HG03139 (cell line): ENCODE results near the gene TFF1.

Experiments used
- ATAC-seq: cut with Tn5 transposase; IDR thresholded peaks from one replicate; pipeline ENCODE4 v1.9.1; 2021; ENCODE audit not compliant: unreplicated experiment

The TFF1 gene

DNA sequence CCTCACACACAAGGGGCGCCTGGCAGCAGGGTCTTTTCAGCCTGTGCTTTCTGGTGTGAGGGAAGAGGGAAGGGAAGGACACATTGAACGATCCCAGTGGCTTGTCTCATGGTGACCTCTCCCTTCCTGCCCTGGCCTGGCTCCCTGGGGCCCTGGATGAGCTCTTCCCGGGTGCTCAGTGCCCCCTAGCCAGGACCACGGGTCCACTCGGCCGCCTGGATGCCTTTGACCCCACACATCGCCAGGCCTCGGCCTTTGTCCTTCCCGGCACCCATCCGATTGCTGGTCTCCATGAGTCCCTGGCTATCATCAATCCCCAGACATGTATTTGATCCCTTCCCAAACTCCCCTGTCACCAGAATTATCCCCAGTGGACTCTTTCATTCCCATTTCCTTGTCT, 45.1 kb downstream of the TFF1 start:
- ATAC-seq = no peak

DNA sequence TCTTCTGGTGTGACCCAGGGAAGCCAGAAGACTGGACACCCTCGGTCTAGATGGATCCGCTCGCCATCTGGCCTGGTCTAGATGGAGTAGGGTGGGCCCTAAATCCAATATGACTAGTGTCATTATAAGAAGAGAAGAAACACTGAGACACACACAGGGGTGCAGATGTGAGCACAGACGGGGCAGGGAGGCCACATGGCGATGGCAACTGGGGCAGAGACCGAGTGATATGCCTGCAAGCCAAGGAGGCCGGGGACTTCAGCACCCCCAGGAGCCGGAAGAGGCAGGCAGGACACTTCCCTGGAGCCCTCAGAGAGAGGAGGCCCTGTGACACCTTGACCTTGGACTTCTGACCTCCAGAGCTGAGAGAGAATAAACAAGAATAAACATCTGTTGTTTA, 45.5 kb downstream of the TFF1 start:
- ATAC-seq = no peak

- no peak for ATAC-seq
Observed at GRCh38 chr21:42319851-42320572, 46.3 kb downstream of the TFF1 start.

DNA sequence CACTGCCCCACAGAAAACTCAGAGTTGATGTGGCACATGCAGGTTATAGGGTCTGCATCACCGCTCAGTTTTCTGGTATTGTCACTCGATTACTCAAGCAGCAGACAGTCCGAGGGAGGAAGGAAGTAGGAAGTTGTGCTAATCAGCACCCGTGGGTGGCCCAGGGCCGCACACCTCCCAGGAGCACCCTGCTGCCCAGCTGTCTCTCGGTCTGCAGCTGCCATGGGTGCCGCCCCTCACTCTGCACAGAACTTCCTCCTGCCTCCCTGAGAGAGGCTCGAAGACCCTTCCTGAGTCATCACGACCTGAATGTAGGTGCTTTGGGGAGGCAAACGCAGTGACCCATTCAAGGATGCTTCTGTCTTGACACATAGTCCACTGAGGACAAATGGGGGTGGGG, 47.0 kb downstream of the TFF1 start:
- no peak for ATAC-seq

- ATAC-seq = no peak
Observed at GRCh38 chr21:42317826-42318746, 48.2 kb downstream of the TFF1 start.

DNA sequence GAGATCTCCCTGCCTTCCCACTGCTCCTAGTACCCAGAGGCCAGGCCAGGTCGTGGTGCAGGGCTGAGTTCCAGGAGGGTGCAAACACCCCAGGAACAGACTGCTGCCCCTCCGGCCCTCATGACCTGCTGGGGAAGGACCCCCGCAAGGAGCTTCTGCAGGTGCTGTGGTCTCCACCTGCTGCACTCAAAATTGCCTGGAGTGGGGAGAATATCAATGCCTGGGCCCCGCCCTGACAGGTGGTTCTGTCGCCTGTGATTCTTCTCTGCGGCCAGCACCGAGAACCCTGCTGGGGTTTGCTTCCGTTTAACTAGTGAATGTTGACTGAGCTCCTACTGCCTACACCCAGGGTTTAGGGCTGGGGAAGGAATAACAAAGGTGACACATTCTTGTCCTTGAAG, 49.0 kb downstream of the TFF1 start:
- ATAC-seq = no peak

DNA sequence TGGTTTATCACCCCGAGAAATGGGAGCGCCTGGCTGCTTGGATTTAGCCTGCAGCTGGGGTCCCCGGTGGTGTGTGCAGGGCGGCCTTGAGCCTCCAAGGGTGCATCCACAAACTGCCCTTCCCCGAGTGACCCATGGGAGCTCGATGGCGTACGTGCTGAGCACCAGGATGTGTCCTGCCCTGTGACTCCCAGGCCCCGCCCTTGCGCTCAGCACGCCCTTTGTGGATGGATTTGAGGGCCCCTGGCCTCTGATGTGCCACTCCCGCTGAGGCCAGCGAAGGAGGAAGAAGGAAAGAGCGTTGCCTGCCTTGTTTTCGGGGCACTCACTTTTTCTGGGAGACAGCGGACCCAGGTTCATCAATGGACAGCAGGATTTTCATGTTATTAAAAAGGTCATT, 49.4 kb downstream of the TFF1 start:
- ATAC-seq = no peak

DNA sequence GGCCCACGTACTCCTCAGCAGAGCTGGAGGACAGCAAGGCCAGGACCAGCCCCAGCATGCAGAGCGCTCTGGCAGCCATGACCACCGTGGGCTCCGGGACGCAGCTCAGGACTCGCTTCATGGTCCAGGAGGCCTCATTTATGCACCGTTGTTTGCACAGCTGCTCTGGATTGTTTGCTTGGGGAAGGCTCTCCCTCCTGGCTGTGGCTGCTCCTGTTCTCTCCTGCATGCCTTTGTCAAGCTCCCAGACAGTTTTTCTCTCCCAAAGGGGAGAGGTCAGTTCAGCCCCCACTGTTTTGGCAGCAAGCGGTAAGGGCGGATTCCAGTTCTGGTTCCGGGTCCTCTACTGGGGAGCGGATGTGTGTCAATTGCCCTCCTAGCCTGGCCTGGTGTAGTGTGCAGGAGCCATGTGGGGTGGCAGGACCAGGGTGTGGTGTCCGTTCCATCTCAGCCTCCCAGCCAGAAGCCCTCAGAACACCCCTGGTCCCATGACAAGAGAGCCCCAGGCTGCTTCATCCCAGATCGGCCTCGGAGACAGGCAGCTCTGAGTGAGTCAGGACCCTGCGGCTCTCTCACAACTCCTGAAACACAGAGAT, 50.9 kb downstream of the TFF1 start, which contains the start of gene TFF3:
TSS of gene TFF3 (minus strand) at position 114 of the 596 bp plus-strand sequence. CDS start at position 79, 35 bp downstream.
- no peak for ATAC-seq

DNA sequence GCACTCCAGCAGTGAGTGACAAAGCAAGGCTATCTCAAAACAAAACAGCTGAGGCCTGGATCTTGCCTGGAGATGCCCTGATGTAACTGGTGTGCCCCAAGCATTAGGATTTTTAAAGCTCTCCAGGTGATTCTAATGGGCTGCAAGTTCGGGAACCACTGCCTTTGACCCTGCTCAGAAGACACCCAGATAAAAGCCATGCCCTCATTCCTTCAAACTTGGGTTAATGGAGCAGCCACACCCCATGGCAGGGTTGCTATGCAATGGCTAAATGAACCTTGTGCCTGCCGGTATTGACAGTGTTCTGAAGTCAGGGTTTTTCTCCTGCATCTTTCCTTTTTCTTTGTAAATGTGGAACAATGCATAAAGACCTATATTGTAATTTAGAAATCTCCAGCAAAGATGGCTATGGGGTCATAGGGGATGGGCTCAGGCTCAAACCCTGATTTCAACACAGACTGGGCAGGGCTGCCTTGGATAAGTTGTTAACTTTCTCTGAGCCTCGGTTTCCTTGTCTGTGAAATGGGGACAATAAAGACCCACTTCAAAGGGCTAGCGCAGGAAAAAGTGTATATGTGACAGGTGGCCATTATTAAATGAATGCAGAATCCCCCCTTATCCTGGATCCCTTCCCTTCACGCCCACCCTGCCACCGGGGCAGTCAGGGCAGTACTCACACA, 51.6 kb downstream of the TFF1 start:
- no peak for ATAC-seq

DNA sequence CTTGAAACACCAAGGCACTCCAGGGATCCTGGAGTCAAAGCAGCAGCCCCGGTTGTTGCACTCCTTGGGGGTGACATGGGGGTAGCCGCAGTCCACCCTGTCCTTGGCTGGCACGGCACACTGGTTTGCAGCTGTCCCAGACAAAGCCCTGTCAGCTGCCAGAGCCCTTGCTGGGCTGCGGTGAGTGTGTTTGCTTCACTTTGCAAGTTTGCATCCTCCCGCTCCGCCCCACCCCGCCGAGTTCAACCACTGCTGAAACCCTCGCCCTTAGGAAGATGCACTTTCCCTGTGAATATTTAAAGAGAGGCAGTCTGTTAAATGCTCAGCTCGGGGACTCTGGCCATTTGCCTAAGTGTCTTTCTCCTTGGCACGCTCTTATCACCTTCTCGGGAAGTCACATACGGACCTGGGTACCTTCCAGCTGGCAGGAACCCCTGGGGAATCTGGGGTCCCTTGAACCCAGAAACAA, 52.8 kb downstream of the TFF1 start:
- ATAC-seq = no peak

GRCh38 chr21:42312626-42313104, 53.7 kb downstream of the TFF1 start:
- ATAC-seq = no peak
